Right atrium auricular region (tissue), 2 donors: ENCODE measurements around the gene TARS3. TPM values are rescaled to one million over a fixed set of nuclear protein-coding genes. Genes with fewer than 3 reads are reported as not detected.

Source experiments
- DNase-seq: peaks from one replicate; pipeline ENCODE4 v3.0.0-alpha.2; 2019; ENCODE audit warnings: low spot score
- H3K27ac ChIP-seq, 2 donors: fragments of 200-600 bp; sonication (generic); 1 replicate in 1 of 2; 2 replicates in 1 of 2; pipeline ENCODE4 v1.5.1; 2016 to 2019
- H3K27me3 ChIP-seq, 2 donors: fragments of 200-600 bp; sonication (generic); one replicate each; pipeline versions ENCODE4 v1.5.1 to v1.6.0; 2017 to 2019
- H3K36me3 ChIP-seq: fragments of 200-600 bp; sonication (generic); one replicate; pipeline ENCODE4 v1.5.1; 2016
- H3K4me1 ChIP-seq, 2 donors: fragments of 200-600 bp; sonication (generic); one replicate each; pipeline versions ENCODE4 v1.5.1 to v1.6.0; 2017 to 2019
- H3K4me3 ChIP-seq, 2 donors: fragments of 200-600 bp; sonication (generic); 1 replicate in 1 of 2; 2 replicates in 1 of 2; pipeline ENCODE4 v1.5.1; 2017 to 2019; ENCODE audit warnings: mild to moderate bottlenecking in 1 of 2, moderate library complexity in 1 of 2
- H3K9me3 ChIP-seq, 2 donors: fragments of 200-600 bp; sonication (generic); one replicate each; pipeline ENCODE4 v1.5.1; 2019
- total RNA-seq, 2 donors: library from RNA; depleted of rRNA; stranded (reverse); fragments of >200 nt; gene quantifications; one replicate each; pipeline ENCODE4 v1.1.0, GENCODE V29; 2016
- TF ChIP-seq, protein P1 (sequence below), 2 donors: fragments of 200-600 bp; sonication (generic); IDR thresholded peaks; one replicate each; pipeline ENCODE4 v1.5.1; 2019; ENCODE audit warnings: antibody characterized with exemption in 2 of 2

TARS3 gene
- total RNA-seq, 2 donors from 2014 or later, result 24.4 to 33.0 TPM

DNA sequence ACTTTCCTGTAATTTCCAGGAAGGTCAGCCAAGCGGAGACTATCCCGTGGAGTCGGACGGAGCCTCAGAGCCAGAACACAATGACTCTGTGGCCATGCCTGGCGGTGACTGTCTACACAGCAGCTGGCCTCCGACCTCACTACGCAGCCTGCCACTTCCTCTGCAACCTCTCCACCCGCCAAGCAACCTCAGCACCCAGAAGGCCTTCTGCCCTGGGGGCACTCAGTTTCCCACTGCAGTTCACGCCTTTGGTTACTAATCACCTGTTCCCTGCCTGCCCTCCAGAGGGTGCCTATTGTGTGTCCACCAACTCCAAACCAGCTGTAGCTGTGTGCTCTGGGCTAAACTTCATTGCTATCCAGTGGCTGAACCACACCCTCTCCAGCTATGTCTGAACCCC lies 116.1 kb downstream of the TARS3 start:
- no peak overlapping the region for H3K4me3 ChIP-seq
- no peaks in the 10 kb centered on the region for H3K27me3 ChIP-seq
- no peak for DNase-seq
- no peak overlapping the region for H3K27ac ChIP-seq
- H3K9me3 ChIP-seq, result peaks cover 0 to 4% of the 10 kb centered on the region in 2 donors
- TF ChIP-seq, protein P1, sequence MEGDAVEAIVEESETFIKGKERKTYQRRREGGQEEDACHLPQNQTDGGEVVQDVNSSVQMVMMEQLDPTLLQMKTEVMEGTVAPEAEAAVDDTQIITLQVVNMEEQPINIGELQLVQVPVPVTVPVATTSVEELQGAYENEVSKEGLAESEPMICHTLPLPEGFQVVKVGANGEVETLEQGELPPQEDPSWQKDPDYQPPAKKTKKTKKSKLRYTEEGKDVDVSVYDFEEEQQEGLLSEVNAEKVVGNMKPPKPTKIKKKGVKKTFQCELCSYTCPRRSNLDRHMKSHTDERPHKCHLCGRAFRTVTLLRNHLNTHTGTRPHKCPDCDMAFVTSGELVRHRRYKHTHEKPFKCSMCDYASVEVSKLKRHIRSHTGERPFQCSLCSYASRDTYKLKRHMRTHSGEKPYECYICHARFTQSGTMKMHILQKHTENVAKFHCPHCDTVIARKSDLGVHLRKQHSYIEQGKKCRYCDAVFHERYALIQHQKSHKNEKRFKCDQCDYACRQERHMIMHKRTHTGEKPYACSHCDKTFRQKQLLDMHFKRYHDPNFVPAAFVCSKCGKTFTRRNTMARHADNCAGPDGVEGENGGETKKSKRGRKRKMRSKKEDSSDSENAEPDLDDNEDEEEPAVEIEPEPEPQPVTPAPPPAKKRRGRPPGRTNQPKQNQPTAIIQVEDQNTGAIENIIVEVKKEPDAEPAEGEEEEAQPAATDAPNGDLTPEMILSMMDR (IDR thresholded peaks at IDR 0.05), result no peak
- no peaks in the 10 kb centered on the region for H3K36me3 ChIP-seq
- H3K4me1 ChIP-seq, result peaks cover 0 to 16% of the 10 kb centered on the region in 2 donors

DNA sequence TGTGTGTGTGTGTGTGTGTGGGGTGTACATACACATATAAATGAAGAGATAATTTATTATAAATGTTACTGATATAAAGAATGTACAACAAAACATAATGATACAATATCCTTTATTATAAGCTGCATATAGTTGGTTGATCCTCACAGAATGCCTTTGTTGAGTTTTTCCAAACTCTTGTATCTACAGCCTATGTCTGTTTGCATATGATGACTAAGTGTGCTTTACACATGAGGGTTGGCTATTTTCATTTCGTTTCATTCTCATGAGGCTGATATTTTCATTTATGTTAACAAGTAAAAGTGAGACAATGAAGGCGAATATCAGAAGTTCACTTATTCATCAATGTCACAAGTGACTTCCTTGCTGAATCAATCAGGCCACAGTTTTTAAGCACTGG lies 117.2 kb downstream of the TARS3 start:
- Histone ChIP-seq H3K9me3 (peaks cover 0 to 4% of the 10 kb centered on the region in 2 donors), H3K27me3 (no peaks in the 10 kb centered on the region), H3K36me3 (no peaks in the 10 kb centered on the region), H3K27ac (no peak overlapping the region), H3K4me3 (no peak overlapping the region), H3K4me1 (peaks cover 0 to 6% of the 10 kb centered on the region in 2 donors)
- TF ChIP-seq, protein P1 (IDR thresholded peaks at IDR 0.05), result no peak
- no peak for DNase-seq

DNA sequence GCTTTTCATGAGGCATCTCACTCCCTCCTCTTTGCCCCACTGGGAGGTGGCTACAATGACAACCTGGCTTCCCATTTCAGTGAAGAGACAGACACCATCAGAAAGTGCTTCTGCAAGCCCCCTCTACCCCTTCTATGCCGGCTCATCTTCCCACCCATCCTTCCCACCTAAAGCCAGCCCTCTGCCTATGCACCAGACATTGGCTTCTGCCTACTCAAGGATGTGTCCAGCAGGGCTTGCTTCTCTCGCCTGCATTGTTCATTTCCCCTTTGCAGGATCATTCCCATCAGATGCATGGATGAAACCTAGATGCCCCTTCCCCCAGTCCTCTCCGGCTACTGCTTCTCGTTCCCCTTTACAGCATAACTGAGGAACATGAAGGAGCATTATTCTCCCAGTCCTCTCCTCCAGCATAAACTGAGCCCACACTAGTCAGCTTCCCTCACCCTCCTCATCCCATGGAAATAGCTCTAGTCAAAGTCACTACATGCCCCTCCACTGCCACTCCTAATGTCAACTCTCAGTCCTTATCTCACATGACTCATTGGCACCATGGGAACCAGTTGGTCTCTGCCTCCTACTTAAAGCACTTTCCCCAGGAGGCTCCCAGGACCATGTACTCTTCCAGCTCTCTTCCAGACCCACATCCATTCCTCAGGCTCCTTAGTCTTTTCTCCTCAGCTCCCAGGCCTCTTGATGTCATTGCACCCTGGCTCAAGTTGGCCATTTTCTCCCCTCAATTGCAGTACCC lies 120.0 kb downstream of the TARS3 start:
- TF ChIP-seq, protein P1 (IDR thresholded peaks at IDR 0.05), result no peak

More for the DNA sequence above, 120.0 kb downstream of the TARS3 start:
- Histone ChIP-seq H3K4me3 (no peak overlapping the region), H3K4me1 (no peaks in the 10 kb centered on the region), H3K36me3 (no peaks in the 10 kb centered on the region), H3K9me3 (peaks cover 0 to 4% of the 10 kb centered on the region in 2 donors), H3K27me3 (no peaks in the 10 kb centered on the region), H3K27ac (no peak overlapping the region)
- no peak for DNase-seq

Other genes starting within 250 kb of the TARS3 start
- 10 to 100 TPM; 14.4 to 19.9 TPM for gene PCSK6, start 234.8 kb downstream of the TARS3 start, total RNA-seq
- 10 to 100 TPM; 36.0 to 53.4 TPM for gene TM2D3, start 72.1 kb downstream of the TARS3 start, total RNA-seq
- gene OR4F6, start 79.0 kb upstream of the TARS3 start, total RNA-seq, result not detected
- gene OR4F15, start 87.7 kb upstream of the TARS3 start, total RNA-seq, result not detected